Kidney (tissue), 14 donors: ENCODE measurements around the gene IGSF5. TPM values are rescaled to one million over a fixed set of nuclear protein-coding genes. Genes with fewer than 3 reads are reported as not detected.

ENCODE experiments used
- DNase-seq, 5 donors: peaks; one replicate each; pipeline ENCODE4 v3.0.0-alpha.2; 2013 to 2020
- FAIRE-seq: peaks from 2 replicates; lab custom pipeline; 2012; peaks lifted over from hg19 to GRCh38; lab: Jason Lieb, UNC
- H3K27ac ChIP-seq, 2 donors: one replicate each; pipeline ENCODE4 v1.7.0; 2013; ENCODE audit warnings: low read depth in 2 of 2, low read length in 2 of 2, inconsistent platforms in 1 of 2
- H3K27me3 ChIP-seq: one replicate; pipeline ENCODE4 v1.7.1; 2013; ENCODE audit warnings: low read length, inconsistent platforms; ENCODE audit not compliant: control insufficient read depth, insufficient read depth
- H3K36me3 ChIP-seq, 3 donors: one replicate each; pipeline versions ENCODE4 v1.7.0 to v1.7.1; 2013; ENCODE audit warnings: low read length in 3 of 3, control low read depth in 1 of 3, inconsistent platforms in 1 of 3; ENCODE audit not compliant: insufficient read depth in 3 of 3, control insufficient read depth in 2 of 3
- H3K4me1 ChIP-seq, 3 donors: one replicate each; pipeline versions ENCODE4 v1.7.0 to v1.7.1; 2013; ENCODE audit warnings: low read length in 3 of 3, inconsistent platforms in 1 of 3, low read depth in 1 of 3; ENCODE audit not compliant: control insufficient read depth in 2 of 3, insufficient read depth in 2 of 3
- H3K4me3 ChIP-seq, 3 donors: one replicate each; pipeline versions ENCODE4 v1.7.0 to v1.8.1; 2013; ENCODE audit warnings: low read length in 3 of 3, control low read depth in 1 of 3, inconsistent platforms in 1 of 3
- H3K9ac ChIP-seq, 3 donors: one replicate each; pipeline versions ENCODE4 v1.7.0 to v1.7.1; 2013; ENCODE audit warnings: low read length in 3 of 3, control low read depth in 1 of 3, inconsistent platforms in 1 of 3
- H3K9me3 ChIP-seq, 3 donors: one replicate each; pipeline versions ENCODE4 v1.7.0 to v1.7.1; 2013; ENCODE audit warnings: low read length in 3 of 3, control low read depth in 1 of 3, inconsistent platforms in 1 of 3; ENCODE audit not compliant: control insufficient read depth in 2 of 3, insufficient read depth in 1 of 3
- CTCF ChIP-seq: IDR thresholded peaks from 3 replicates; pipeline ENCODE4 v1.5.1; 2012; ENCODE audit warnings: mild to moderate bottlenecking, moderate library complexity, borderline replicate concordance; ENCODE audit not compliant: insufficient read depth; ENCODE audit errors: extremely low read depth
- intact Hi-C: fragments of 100-400 bp; cut with DNase I; formaldehyde crosslinking; loops from one replicate; pipeline ENCODE4 v1.11.1; 2022
- polyA plus RNA-seq: library from polyadenylated mRNA; stranded (reverse); fragments of 350-450 nt; fragmentation: Illumina TruSeq; extraction: RNeasy Lipid Tissue Mini Kit (QIAGEN cat#74804); gene quantifications from one replicate; pipeline ENCODE4 v1.2.3, GENCODE V29; 2014; ENCODE audit warnings: low read depth, low replicate concordance; ENCODE audit not compliant: insufficient read depth
- total RNA-seq: library from RNA; stranded (reverse); fragmentation: NEBNext Ultra II Directional; extraction: Animal tissue kit (Norgen Biotek cat#: 25700); gene quantifications from one replicate; pipeline ENCODE4 v1.2.1, GENCODE V29; 2021
- donor health status: control.
- donor health status: control.
- donor health status: control.
- donor health status: control.
- donor health status: control.
- donor health status: DM: yes; HTN: yes; CAD: no.
- donor health status: Normal renal cell carcinoma (clear cell type).

The IGSF5 gene
- total and polyA plus RNA-seq, 2 donors from 2014 or later = 0.24 to 0.47 TPM

DNA sequence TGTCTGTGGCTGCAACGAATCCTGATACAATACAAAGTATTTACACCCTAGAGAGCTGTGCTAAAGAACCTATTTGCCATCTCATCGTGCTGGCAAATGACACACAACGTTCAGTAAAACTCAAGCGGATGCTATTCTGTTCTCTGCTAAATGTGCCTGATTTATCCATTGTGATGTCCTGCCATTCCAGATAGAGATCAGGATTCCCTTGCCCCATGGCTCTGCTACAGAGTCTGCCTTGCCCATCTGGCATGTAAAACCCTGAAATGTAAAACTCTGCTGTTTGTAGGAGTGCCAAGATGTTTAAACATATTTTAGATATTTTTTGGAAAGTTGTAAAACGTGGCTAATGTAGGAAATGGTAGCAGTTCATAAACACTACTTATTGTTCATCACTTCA, 20.0 kb upstream of the IGSF5 start:
- no peak for TF ChIP-seq CTCF
- intact Hi-C loops = no loop called here
- FAIRE-seq = no peak

GRCh38 chr21:39726133-39726532, 18.9 kb upstream of the IGSF5 start:
- H3K4me3 ChIP-seq = no peak overlapping the region
- TF ChIP-seq CTCF = no peak
- no peaks in the 10 kb centered on the region for H3K36me3 ChIP-seq
- no peaks in the 10 kb centered on the region for H3K9me3 ChIP-seq
- DNase-seq (no peak), FAIRE-seq (no peak)
- no peaks in the 10 kb centered on the region for H3K27me3 ChIP-seq
- H3K27ac ChIP-seq = no peak overlapping the region
- H3K9ac ChIP-seq = no peak overlapping the region
- no peaks in the 10 kb centered on the region for H3K4me1 ChIP-seq
- intact Hi-C loops = no loop called here

More for the DNA sequence above, 20.0 kb upstream of the IGSF5 start:
- H3K4me1 ChIP-seq = no peaks in the 10 kb centered on the region
- H3K4me3 ChIP-seq = no peak overlapping the region
- no peak overlapping the region for H3K9ac ChIP-seq
- H3K27ac ChIP-seq = no peak overlapping the region
- H3K27me3 ChIP-seq = no peaks in the 10 kb centered on the region
- no peaks in the 10 kb centered on the region for H3K9me3 ChIP-seq
- H3K36me3 ChIP-seq = no peaks in the 10 kb centered on the region
- DNase-seq = no peak

DNA sequence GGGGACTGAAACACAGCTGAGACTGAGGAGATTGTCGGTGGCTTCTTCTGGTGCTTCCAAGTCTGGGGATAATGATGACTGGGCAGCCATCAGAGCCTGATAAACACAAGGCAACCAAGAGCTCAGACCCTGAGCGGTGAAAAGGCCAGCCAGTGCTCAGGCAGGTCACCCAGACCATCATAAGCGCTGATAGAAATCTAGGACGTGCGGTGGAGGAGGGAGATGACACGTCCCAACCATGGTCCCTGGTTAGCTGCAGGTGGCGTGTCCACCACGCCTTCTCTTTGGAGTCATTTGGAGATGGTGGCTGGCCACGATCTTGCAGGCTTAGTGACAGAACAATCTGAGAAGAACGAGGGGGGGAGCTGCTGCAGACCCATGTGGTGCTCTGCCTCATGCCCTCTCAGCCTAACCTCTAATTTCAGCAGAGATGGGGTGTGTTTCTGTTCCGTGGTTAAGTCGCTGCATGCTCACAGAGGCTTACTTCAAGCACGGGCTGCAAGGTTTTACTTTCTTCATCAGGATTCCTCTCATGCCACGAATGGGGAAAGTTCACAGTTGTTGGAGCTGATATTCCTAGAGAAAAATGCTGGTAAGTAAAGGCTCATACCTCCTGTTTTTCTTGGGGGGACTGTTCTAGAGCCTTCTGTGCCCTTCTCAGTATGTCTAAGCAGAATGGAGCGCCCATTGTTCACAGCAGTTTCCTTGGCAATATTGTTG, 17.4 kb upstream of the IGSF5 start:
- intact Hi-C loops = no loop called here
- Histone ChIP-seq H3K27ac (no peak overlapping the region), H3K9me3 (peaks cover 0 to 3% (median 0%) of the 10 kb centered on the region in 3 donors), H3K27me3 (no peaks in the 10 kb centered on the region), H3K36me3 (no peaks in the 10 kb centered on the region), H3K9ac (no peak overlapping the region), H3K4me3 (no peak overlapping the region), H3K4me1 (no peaks in the 10 kb centered on the region)
- TF ChIP-seq CTCF = no peak
- FAIRE-seq (no peak), DNase-seq (no peak)
